Measurements from ENCODE around the gene FUT4. TPM values are rescaled to one million over a fixed set of nuclear protein-coding genes. Genes with fewer than 3 reads are reported as not detected.

FUT4 gene
- total RNA-seq, 1 experiment from 2014 or later = 0.23 TPM

DNA sequence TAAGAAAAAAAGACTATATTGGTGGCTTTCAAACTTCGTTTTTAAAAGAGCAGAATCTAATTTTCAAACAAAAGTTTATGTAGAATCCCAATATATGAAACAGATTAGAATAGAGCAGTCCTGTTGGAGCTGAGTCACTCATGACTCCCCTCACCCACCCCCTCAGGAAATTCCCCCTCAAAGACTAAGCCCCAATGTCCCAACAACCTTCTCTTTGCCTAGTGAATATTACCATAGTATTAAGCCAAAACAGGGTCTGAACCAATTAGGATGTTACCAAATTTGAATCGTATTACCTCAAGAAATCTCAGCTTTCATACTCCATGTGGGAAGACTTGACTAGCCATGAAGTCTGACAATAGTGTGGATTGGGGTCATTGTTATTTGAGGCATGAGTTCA is 15.6 kb downstream of the FUT4 start:
- CTCF ChIA-PET = interaction anchor here (0.8 to 1.9 kb wide), 2 partner anchors 37 to 39 kb away, joined by 3 to 16 read pairs; no protein-coding TSS in a partner anchor

DNA sequence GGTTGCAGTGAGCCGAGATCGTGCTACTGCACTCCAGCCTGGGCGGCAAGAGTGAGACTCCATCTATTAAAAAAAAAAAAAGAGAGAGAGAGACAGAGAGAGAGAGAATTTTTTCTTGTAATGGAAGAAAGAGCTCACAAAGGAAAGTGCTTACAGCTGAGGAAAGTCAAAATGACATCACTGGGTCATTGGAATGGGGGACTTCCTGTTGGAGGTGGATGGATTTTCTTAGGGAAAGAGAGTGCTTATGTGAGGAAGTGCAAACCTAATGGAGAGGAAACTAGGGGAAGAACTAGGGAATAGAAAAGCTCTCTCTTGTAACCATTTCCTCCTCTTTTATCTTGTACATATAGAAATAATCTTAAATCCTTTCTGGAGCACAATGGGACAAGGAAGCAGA is 17.1 kb downstream of the FUT4 start:
- POLR2A ChIA-PET = interaction anchor here (0.6 kb wide), 1 partner anchor 41 kb away, joined by 3 read pairs; no protein-coding TSS in a partner anchor
- Mint-ChIP-seq H3K9me3 (ENCODE audit: unreplicated experiment) (no peaks in the 10 kb centered on the region), H3K27me3 (ENCODE audit: insufficient read depth, unreplicated experiment) (no peaks in the 10 kb centered on the region), H3K36me3 (ENCODE audit: insufficient read depth, unreplicated experiment) (no peaks in the 10 kb centered on the region), H3K4me1 (ENCODE audit: insufficient read depth, unreplicated experiment) (peaks cover 7% of the 10 kb centered on the region), H3K4me3 (ENCODE audit: unreplicated experiment) (no peak overlapping the region), H3K27ac (ENCODE audit: low read depth, unreplicated experiment) (no peak overlapping the region)
- DNase-seq (ENCODE audit: unreplicated experiment) = no peak
- intact Hi-C loops (cut with micrococcal nuclease) = loop anchor here (5.0 kb wide), 1 partner anchor 379 kb away; no protein-coding TSS in a partner anchor
- TF ChIP-seq, protein P1, sequence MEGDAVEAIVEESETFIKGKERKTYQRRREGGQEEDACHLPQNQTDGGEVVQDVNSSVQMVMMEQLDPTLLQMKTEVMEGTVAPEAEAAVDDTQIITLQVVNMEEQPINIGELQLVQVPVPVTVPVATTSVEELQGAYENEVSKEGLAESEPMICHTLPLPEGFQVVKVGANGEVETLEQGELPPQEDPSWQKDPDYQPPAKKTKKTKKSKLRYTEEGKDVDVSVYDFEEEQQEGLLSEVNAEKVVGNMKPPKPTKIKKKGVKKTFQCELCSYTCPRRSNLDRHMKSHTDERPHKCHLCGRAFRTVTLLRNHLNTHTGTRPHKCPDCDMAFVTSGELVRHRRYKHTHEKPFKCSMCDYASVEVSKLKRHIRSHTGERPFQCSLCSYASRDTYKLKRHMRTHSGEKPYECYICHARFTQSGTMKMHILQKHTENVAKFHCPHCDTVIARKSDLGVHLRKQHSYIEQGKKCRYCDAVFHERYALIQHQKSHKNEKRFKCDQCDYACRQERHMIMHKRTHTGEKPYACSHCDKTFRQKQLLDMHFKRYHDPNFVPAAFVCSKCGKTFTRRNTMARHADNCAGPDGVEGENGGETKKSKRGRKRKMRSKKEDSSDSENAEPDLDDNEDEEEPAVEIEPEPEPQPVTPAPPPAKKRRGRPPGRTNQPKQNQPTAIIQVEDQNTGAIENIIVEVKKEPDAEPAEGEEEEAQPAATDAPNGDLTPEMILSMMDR (IDR thresholded peaks at IDR 0.05; ENCODE audit: unreplicated experiment) = no peak
- no TSS peak for BruUV-seq (replicated peaks)
- CTCF ChIA-PET = interaction anchor here (0.6 to 6.2 kb wide), 6 partner anchors 10 to 821 kb away, joined by 3 to 177 read pairs (median 4); no protein-coding TSS in a partner anchor

More for the DNA sequence above, 15.6 kb downstream of the FUT4 start:
- TF ChIP-seq, protein P1 (IDR thresholded peaks at IDR 0.05; ENCODE audit: unreplicated experiment) = no peak
- Mint-ChIP-seq H3K27ac (ENCODE audit: low read depth, unreplicated experiment) (no peak overlapping the region), H3K36me3 (ENCODE audit: insufficient read depth, unreplicated experiment) (no peaks in the 10 kb centered on the region), H3K9me3 (ENCODE audit: unreplicated experiment) (no peaks in the 10 kb centered on the region), H3K27me3 (ENCODE audit: insufficient read depth, unreplicated experiment) (no peaks in the 10 kb centered on the region), H3K4me1 (ENCODE audit: insufficient read depth, unreplicated experiment) (peaks cover 7% of the 10 kb centered on the region), H3K4me3 (ENCODE audit: unreplicated experiment) (no peak overlapping the region)
- POLR2A ChIA-PET = interaction anchor here (0.8 kb wide), 1 partner anchor 65 kb away, joined by 3 read pairs; the partner anchor contains the start of genes ANKRD49 and MRE11
- intact Hi-C loops (cut with micrococcal nuclease) = no loop called here
- no peak for DNase-seq (ENCODE audit: unreplicated experiment)
- no TSS peak for BruUV-seq (replicated peaks)

DNA sequence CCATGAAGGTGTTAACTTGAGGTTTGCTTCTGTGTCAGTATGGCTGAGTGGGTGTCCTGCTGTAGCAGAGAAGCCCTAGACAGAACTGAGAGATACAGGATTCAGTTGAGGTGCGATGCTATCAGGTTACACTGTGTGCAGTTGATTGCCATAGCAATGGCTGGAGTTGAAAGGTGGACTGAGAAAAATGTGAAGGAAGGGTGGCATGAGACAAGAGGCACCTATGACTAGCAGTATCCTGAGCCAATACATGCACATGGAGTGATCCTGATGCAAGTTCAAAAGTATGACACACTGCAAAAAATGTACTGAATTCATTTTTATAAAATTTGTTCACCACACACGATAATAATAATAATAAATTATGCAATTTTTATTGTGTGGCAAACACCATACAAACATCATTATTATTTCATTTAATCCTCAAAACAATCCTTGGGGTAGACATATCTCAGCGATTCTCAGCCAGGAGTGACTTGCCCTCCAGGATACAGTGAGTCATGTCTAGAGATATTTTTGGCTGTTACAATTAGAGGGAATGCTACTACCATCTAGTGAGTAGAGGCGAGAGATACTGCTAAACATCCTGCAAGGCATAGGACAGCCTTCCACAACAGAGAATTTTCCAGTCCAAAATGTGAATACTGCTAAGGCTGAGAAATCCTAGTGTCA is 19.6 kb downstream of the FUT4 start:
- BruUV-seq (replicated peaks) = no TSS peak
- POLR2A ChIA-PET = no interaction called here
- CTCF ChIA-PET = interaction anchor here (0.6 to 6.2 kb wide), 15 partner anchors 10 to 113 kb away, joined by 3 to 177 read pairs (median 3); partner anchors contain the start of gene C11orf97
- H3K27me3 Mint-ChIP-seq (ENCODE audit: insufficient read depth, unreplicated experiment) = no peaks in the 10 kb centered on the region
- H3K4me3 Mint-ChIP-seq (ENCODE audit: unreplicated experiment) = no peak overlapping the region
- peaks cover 7% of the 10 kb centered on the region for H3K4me1 Mint-ChIP-seq (ENCODE audit: insufficient read depth, unreplicated experiment)
- TF ChIP-seq, protein P1 (IDR thresholded peaks at IDR 0.05; ENCODE audit: unreplicated experiment) = peak; percentile 50
- H3K9me3 Mint-ChIP-seq (ENCODE audit: unreplicated experiment) = no peaks in the 10 kb centered on the region
- intact Hi-C loops (cut with micrococcal nuclease) = loop anchor here (1.0 to 5.0 kb wide), 2 partner anchors 44 to 381 kb away; no protein-coding TSS in a partner anchor
- no peaks in the 10 kb centered on the region for H3K36me3 Mint-ChIP-seq (ENCODE audit: insufficient read depth, unreplicated experiment)
- H3K27ac Mint-ChIP-seq (ENCODE audit: low read depth, unreplicated experiment) = no peak overlapping the region
- peak; percentile 68 for DNase-seq (ENCODE audit: unreplicated experiment)

DNA sequence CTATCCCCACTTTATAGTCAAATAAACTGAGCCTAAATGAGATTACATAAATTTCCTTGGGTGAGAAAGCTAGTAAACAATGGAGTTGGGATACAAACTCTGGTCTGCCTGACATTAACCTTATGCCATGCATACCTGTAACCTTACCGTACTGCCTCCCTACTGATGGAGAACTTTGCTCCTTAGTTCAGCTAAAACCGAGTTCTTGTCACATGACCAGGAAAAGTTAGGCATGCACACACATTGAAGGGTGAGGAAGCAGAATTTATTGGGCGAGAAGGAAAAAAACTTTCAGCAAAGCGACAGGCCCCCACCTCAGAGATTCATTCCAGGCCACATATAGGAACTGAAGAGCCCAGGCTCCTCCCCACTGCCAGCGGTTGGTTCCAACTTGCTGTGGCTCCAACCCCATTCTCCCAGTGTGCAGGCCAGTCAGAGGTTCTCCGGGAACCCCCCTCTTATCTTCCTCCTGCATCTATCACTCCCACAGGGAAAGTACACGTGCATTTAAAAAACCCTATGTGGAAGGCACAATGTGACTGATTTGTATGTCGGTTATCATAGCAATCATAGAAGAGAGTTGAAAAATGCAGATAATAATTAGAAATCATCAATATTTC is 20.2 kb downstream of the FUT4 start:
- no peak overlapping the region for H3K27ac Mint-ChIP-seq (ENCODE audit: low read depth, unreplicated experiment)
- TF ChIP-seq, protein P1 (IDR thresholded peaks at IDR 0.05; ENCODE audit: unreplicated experiment) = no peak
- no peak for DNase-seq (ENCODE audit: unreplicated experiment)
- no peaks in the 10 kb centered on the region for H3K36me3 Mint-ChIP-seq (ENCODE audit: insufficient read depth, unreplicated experiment)
- H3K4me1 Mint-ChIP-seq (ENCODE audit: insufficient read depth, unreplicated experiment) = peaks cover 7% of the 10 kb centered on the region
- no peaks in the 10 kb centered on the region for H3K27me3 Mint-ChIP-seq (ENCODE audit: insufficient read depth, unreplicated experiment)
- no peak overlapping the region for H3K4me3 Mint-ChIP-seq (ENCODE audit: unreplicated experiment)
- intact Hi-C loops (cut with micrococcal nuclease) = loop anchor here (1.0 to 5.0 kb wide), 2 partner anchors 45 to 382 kb away; no protein-coding TSS in a partner anchor
- H3K9me3 Mint-ChIP-seq (ENCODE audit: unreplicated experiment) = no peaks in the 10 kb centered on the region
- ChIA-PET POLR2A (no interaction called here), CTCF (interaction anchor here (0.6 to 6.2 kb wide), 11 partner anchors 10 to 114 kb away, joined by 3 to 177 read pairs (median 3); no protein-coding TSS in a partner anchor)
- BruUV-seq (replicated peaks) = no TSS peak

All from MCF 10A (cell line).